Endothelial cell of umbilical vein (primary cell): ENCODE data around the gene JUND. TPM values are rescaled to one million over a fixed set of nuclear protein-coding genes. Genes with fewer than 3 reads are reported as not detected.
A peak's percentile ranks its signal among the peaks of the same experiment; 100 is the strongest.

Source experiments
- BruUV-seq: library from RNA; stranded (reverse); fragments of 400-500 nt; replicated peaks from 2 replicates; lab custom pipeline; 2021; lab: Mats Ljungman, UMichigan
- CTCF ChIA-PET: fragments of 300-600, 350-600 bp; sonication (Branson Sonifier 250); formaldehyde crosslinking; loops from one replicate; lab custom pipeline; 2021; ENCODE audit warnings: antibody characterized with exemption, inconsistent platforms; lab: Charles Lee
- POLR2A ChIA-PET: fragments of 300-600, 350-600 bp; sonication (Branson Sonifier 250); formaldehyde crosslinking; loops from one replicate; lab custom pipeline; 2021; ENCODE audit warnings: antibody characterized with exemption, inconsistent platforms; lab: Charles Lee
- DNase-seq: peaks from one replicate; pipeline ENCODE4 v3.0.0-alpha.2; 2011; ENCODE audit warnings: low read depth, low spot score
- FAIRE-seq: peaks from 2 replicates; lab custom pipeline; 2011; peaks lifted over from hg19 to GRCh38; lab: Jason Lieb, UNC
- H2AFZ ChIP-seq: 2 replicates; pipeline ENCODE4 v1.6.0; 2012; ENCODE audit warnings: low read depth, low read length, control low read depth, inconsistent platforms
- H3K27ac ChIP-seq: 2 replicates; pipeline ENCODE4 v1.5.1; 2011; ENCODE audit warnings: low read depth, mild to moderate bottlenecking, control low read depth, low read length, moderate library complexity; ENCODE audit not compliant: insufficient read depth
- H3K27me3 ChIP-seq, 2 experiments: 2 replicates each; pipeline versions ENCODE4 v1.6.0 to v1.6.1; 2011; ENCODE audit warnings: low read length in 2 of 2, mixed read lengths in 1 of 2; ENCODE audit not compliant: control insufficient read depth in 2 of 2, insufficient read depth in 2 of 2
- H3K36me3 ChIP-seq, 2 experiments: 2 replicates in 1 of 2; 3 replicates in 1 of 2; pipeline ENCODE4 v1.5.1; 2011; ENCODE audit warnings: low read length in 2 of 2, mild to moderate bottlenecking in 1 of 2, moderate library complexity in 1 of 2; ENCODE audit not compliant: control insufficient read depth in 2 of 2, insufficient read depth in 2 of 2; ENCODE audit errors: extremely low read depth in 1 of 2
- H3K4me1 ChIP-seq: 3 replicates; pipeline ENCODE4 v1.5.1; 2011; ENCODE audit warnings: mild to moderate bottlenecking, low read length; ENCODE audit not compliant: control insufficient read depth, insufficient read depth; ENCODE audit errors: extremely low read depth
- H3K4me2 ChIP-seq: 2 replicates; pipeline ENCODE4 v1.6.1; 2011; ENCODE audit warnings: low read length, control low read depth, mixed read lengths; ENCODE audit not compliant: insufficient read depth
- H3K4me3 ChIP-seq, 3 experiments: fragments of 200-600 bp in 1 of 3; sonication (generic), shearing (Covaris generic) in 1 of 3; replicated peaks in 1 of 3; 2 replicates each; pipeline ENCODE4 v1.5.1; 2011 to 2016; ENCODE audit warnings: control low read depth in 3 of 3, low read length in 3 of 3, mild to moderate bottlenecking in 2 of 3, inconsistent platforms in 1 of 3, low read depth in 1 of 3, moderate library complexity in 1 of 3; ENCODE audit not compliant: insufficient read depth in 1 of 3
- H3K79me2 ChIP-seq: 2 replicates; pipeline ENCODE4 v1.6.0; 2012; ENCODE audit warnings: low read length, inconsistent platforms; ENCODE audit not compliant: control insufficient read depth, insufficient read depth
- H3K9ac ChIP-seq: replicated peaks from 2 replicates; pipeline ENCODE3; 2011; ENCODE audit warnings: low read length, control low read depth; ENCODE audit not compliant: insufficient read depth; ENCODE audit errors: extremely low read depth
- H3K9me1 ChIP-seq: replicated peaks from 3 replicates; pipeline ENCODE4 v1.6.0; 2011; ENCODE audit warnings: mild to moderate bottlenecking, low read length; ENCODE audit not compliant: control insufficient read depth, insufficient read depth; ENCODE audit errors: extremely low read depth
- H3K9me3 ChIP-seq: replicated peaks from 2 replicates; pipeline ENCODE4 v1.5.1; 2012; ENCODE audit warnings: low read length, inconsistent platforms; ENCODE audit not compliant: control insufficient read depth, insufficient read depth
- H4K20me1 ChIP-seq: replicated peaks from 2 replicates; pipeline ENCODE3; 2011; ENCODE audit warnings: mild to moderate bottlenecking, low read length; ENCODE audit not compliant: control insufficient read depth, insufficient read depth; ENCODE audit errors: extremely low read depth
- CTCF ChIP-seq, 2 donors: IDR thresholded peaks; 1 replicate in 1 of 2; 2 replicates in 1 of 2; pipeline ENCODE4 v1.5.1; 2011; ENCODE audit warnings: low read length in 2 of 2, mild to moderate bottlenecking in 2 of 2, moderate library complexity in 2 of 2, control low read depth in 1 of 2, inconsistent platforms in 1 of 2, low read depth in 1 of 2; ENCODE audit not compliant: insufficient read depth in 1 of 2; ENCODE audit errors: extremely low read depth in 1 of 2
- EZH2 ChIP-seq: IDR thresholded peaks from 2 replicates; pipeline ENCODE4 v1.6.1; 2012; ENCODE audit warnings: borderline replicate concordance, low read depth, mild to moderate bottlenecking, moderate library complexity, low read length, inconsistent platforms; ENCODE audit not compliant: severe bottlenecking
- FOS ChIP-seq: IDR thresholded peaks from 2 replicates; pipeline ENCODE4 v1.6.1; 2011; ENCODE audit warnings: mild to moderate bottlenecking, low read length, moderate library complexity, borderline replicate concordance; ENCODE audit not compliant: insufficient read depth
- GATA2 ChIP-seq: IDR thresholded peaks from 2 replicates; pipeline ENCODE4 v1.7.0; 2011; ENCODE audit warnings: low read depth, mild to moderate bottlenecking, moderate library complexity, mixed read lengths, low read length; ENCODE audit not compliant: insufficient read length, insufficient read depth
- JUN ChIP-seq: IDR thresholded peaks from 2 replicates; pipeline ENCODE4 v1.6.1; 2011; ENCODE audit warnings: borderline replicate concordance, low read depth; ENCODE audit not compliant: insufficient read length, insufficient read depth
- MYC ChIP-seq: IDR thresholded peaks from one replicate; pipeline ENCODE4 v1.6.1; 2011; ENCODE audit warnings: mild to moderate bottlenecking, low read depth, low read length
- POLR2A ChIP-seq: IDR thresholded peaks from 2 replicates; pipeline ENCODE4 v1.6.1; 2012; ENCODE audit warnings: low read depth, mild to moderate bottlenecking, control low read depth, low read length
- POLR2AphosphoS5 ChIP-seq: IDR thresholded peaks from 2 replicates; pipeline ENCODE4 v1.6.1; 2012; ENCODE audit warnings: low read depth, mild to moderate bottlenecking, control low read depth, low read length, moderate library complexity; ENCODE audit not compliant: insufficient read depth
- dilution Hi-C: fragments of 300-500 bp; cut with MboI; formaldehyde crosslinking; loops from one replicate; pipeline ENCODE4 v1.15.0; 2019; ENCODE audit warnings: low sequenced_read_pairs; ENCODE audit not compliant: extremely low pct_ligation_motif_present
- intact Hi-C: fragments of 100-400 bp; cut with micrococcal nuclease; formaldehyde crosslinking; loops from one replicate; pipeline ENCODE4 v1.10.0; 2022
- polyA plus RNA-seq, 4 experiments: library from polyadenylated mRNA; depleted of rRNA in 3 of 4; stranded (reverse) in 3 of 4; unstranded in 1 of 4; fragments of >200 nt; gene quantifications; 2 replicates each; pipeline versions ENCODE4 v1.2.1 to v1.2.3, GENCODE V29; 2011 to 2012; ENCODE audit warnings: missing spikeins in 1 of 4
- total RNA-seq: library from RNA; stranded (reverse); gene quantifications from 2 replicates; pipeline ENCODE4 v1.2.3, GENCODE V29; 2021
- TF ChIP-seq, protein P1 (sequence below): IDR thresholded peaks from 2 replicates; pipeline ENCODE4 v1.6.1; 2011; ENCODE audit not compliant: insufficient read depth, insufficient read length

JUND gene
- total and polyA plus RNA-seq, 2 donors (not counting 3 experiments of a cell fraction or from before 2014, with no cell fraction given), result 91.4 to 130 TPM

- POLR2A ChIA-PET, result interaction anchor here (0.7 to 5.0 kb wide), 19 partner anchors 9 to 860 kb away, joined by 3 to 113 read pairs (median 12); partner anchors contain the start of genes GDF15, LSM4, MVB12A and SSBP4
- Histone ChIP-seq H3K79me2 (peaks cover 31% of the 10 kb centered on the region), H3K36me3 (peaks cover 0 to 2% of the 10 kb centered on the region in 2 experiments), H3K4me3 (peak overlapping the region; percentile 72 to 92 (median 80)), H3K9ac (peak overlapping the region; percentile 95), H3K4me2 (peak overlapping the region; percentile 81), H2AFZ (no peak overlapping the region), H3K27me3 (no peaks in the 10 kb centered on the region), H3K9me1 (no peaks in the 10 kb centered on the region), H3K9me3 (no peaks in the 10 kb centered on the region), H4K20me1 (peaks cover 5% of the 10 kb centered on the region), H3K4me1 (peaks cover 28% of the 10 kb centered on the region), H3K27ac (peak overlapping the region; percentile 89)
- FAIRE-seq (peak; percentile 98), DNase-seq (peak; percentile 96)
- TSS peak; percentile 31 for BruUV-seq
- intact Hi-C loops, result loop anchor here (1.0 to 5.0 kb wide), 5 partner anchors 44 to 137 kb away; partner anchors contain the start of genes LSM4 and PGPEP1
- CTCF ChIA-PET, result interaction anchor here (0.5 to 6.2 kb wide), 62 partner anchors 8 to 431 kb away, joined by 3 to 401 read pairs (median 6); partner anchors contain the start of genes GDF15, LSM4, MPV17L2 and PGPEP1
- TF ChIP-seq EZH2 (no peak), MYC (no peak), POLR2A (peak; percentile 67), FOS (no peak), CTCF (IDR thresholded peaks at IDR 0.05; ENCODE audit: extremely low read depth in 1 of 2, insufficient read depth in 1 of 2, low read depth in 1 of 2, low read length in 2 of 2) (peak; percentile 88 to 97), JUN (no peak), POLR2AphosphoS5 (peak; percentile 41), GATA2 (no peak)
- TF ChIP-seq, protein P1, sequence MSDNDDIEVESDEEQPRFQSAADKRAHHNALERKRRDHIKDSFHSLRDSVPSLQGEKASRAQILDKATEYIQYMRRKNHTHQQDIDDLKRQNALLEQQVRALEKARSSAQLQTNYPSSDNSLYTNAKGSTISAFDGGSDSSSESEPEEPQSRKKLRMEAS, result no peak
- dilution Hi-C loops, result no loop called here
Observed at GRCh38 chr19:18279516-18280246, 1.7 kb downstream of the JUND start.
